Upper lobe of left lung (tissue), 6 donors: Measurements from ENCODE around the gene APIP. TPM values are rescaled to one million over a fixed set of nuclear protein-coding genes. Genes with fewer than 3 reads are reported as not detected.
A peak's percentile ranks its signal among the peaks of the same experiment; 100 is the strongest.

ENCODE experiments used
- ATAC-seq, 2 donors: fragments of 200-7000 bp; cut with Tn5 transposase; one replicate each; pipeline ENCODE4 v1.9.1; 2022; ENCODE audit warnings: mild to moderate bottlenecking in 2 of 2, moderate library complexity in 2 of 2; ENCODE audit not compliant: low FRiP score in 2 of 2
- DNase-seq, 2 donors: peaks; one replicate each; pipeline ENCODE4 v3.0.0-alpha.2; 2019 to 2020
- H3K27ac ChIP-seq, 4 donors: fragments of 200-600 bp; sonication (generic); one replicate each; pipeline ENCODE4 v1.5.1; 2016 to 2019
- H3K27me3 ChIP-seq, 4 donors: fragments of 200-600 bp; sonication (generic); one replicate each; pipeline ENCODE4 v1.5.1; 2017 to 2019
- H3K36me3 ChIP-seq, 4 donors: fragments of 200-600 bp; sonication (generic); one replicate each; pipeline ENCODE4 v1.5.1; 2016 to 2019
- H3K4me1 ChIP-seq, 4 donors: fragments of 200-600 bp; sonication (generic); one replicate each; pipeline ENCODE4 v1.5.1; 2018 to 2019
- H3K4me3 ChIP-seq, 4 donors: fragments of 200-600 bp; sonication (generic); one replicate each; pipeline ENCODE4 v1.5.1; 2017 to 2019; ENCODE audit warnings: mild to moderate bottlenecking in 2 of 4, moderate library complexity in 1 of 4
- H3K9me3 ChIP-seq, 4 donors: fragments of 200-600 bp; sonication (generic); one replicate each; pipeline ENCODE4 v1.5.1; 2018 to 2019
- CTCF ChIP-seq, 6 experiments: fragments of 450-650 bp in 4 of 6; fragments of 200-600 bp in 2 of 6; sonication (generic) in 2 of 6; IDR thresholded peaks; one replicate each; pipeline ENCODE4 v1.5.1; 2016 to 2019; ENCODE audit warnings: antibody characterized with exemption in 6 of 6
- EP300 ChIP-seq, 4 donors: sonication (generic); formaldehyde crosslinking; IDR thresholded peaks; one replicate each; pipeline ENCODE4 v1.5.1; 2017; ENCODE audit warnings: antibody characterized with exemption in 4 of 4, control low read depth in 2 of 4
- POLR2A ChIP-seq, 4 donors: fragments of 450-650 bp; IDR thresholded peaks; one replicate each; pipeline ENCODE4 v1.5.1; 2016 to 2017; ENCODE audit warnings: antibody characterized with exemption in 4 of 4, mild to moderate bottlenecking in 2 of 4
- POLR2AphosphoS5 ChIP-seq, 2 donors: sonication (generic); formaldehyde crosslinking; IDR thresholded peaks; one replicate each; pipeline ENCODE4 v1.5.1; 2017; ENCODE audit warnings: antibody characterized with exemption in 2 of 2
- whole genome bisulfite sequencing, 2 donors: methylation state at CpG; one replicate each; pipeline ENCODE4 v1.1.5; 2017 to 2018; 5-methylcytosine and 5-hydroxymethylcytosine counted together
- total RNA-seq, 6 donors: library from RNA; depleted of rRNA in 4 of 6; stranded (reverse); fragments of >200 nt in 4 of 6; gene quantifications; one replicate each; pipeline versions ENCODE4 v1.1.0 to v1.2.1, GENCODE V29; 2016 to 2021
- donor health status: DM: no; HTN: no; CAD: no; lungs with moderate emphysema.
- donor health status: DM: no; HTN: yes; CAD: no; lungs with severe emphysema.

APIP gene
- total RNA-seq, 6 donors from 2014 or later: 4.2 to 47.4 (median 26.8) TPM

DNA sequence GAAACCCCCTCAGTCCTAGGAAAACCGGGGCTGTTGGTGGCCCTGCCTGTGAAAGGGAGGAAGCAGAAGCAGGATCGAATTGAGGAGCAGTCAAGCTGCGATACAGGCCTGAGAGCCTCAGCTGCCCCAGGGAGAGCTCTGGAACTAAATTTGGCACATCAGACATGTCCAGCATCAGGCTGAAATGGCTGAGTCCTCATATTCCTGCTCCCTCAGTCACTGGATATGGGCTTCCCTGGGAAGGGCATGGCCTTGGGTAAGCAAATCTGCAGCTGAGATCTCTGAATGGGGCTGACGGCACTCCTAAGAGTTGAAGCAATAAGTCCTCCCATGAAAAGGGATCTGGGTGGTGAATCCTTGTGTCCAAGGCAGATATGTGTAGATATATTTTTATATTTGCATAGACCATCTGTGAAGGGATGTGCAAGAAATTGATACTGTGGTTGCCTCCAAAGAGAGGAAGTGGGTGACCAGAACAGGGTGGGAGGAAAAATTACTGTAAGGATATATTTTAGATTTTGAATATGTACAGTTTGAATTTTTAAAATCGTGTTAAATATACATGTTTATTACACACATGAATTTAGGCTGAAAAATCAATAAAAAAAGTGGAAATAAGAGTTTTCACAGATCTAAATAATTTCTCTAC is 45.5 kb downstream of the APIP start:
- no peak overlapping the region for H3K4me3 ChIP-seq
- no peak for ATAC-seq
- no peaks in the 10 kb centered on the region for H3K36me3 ChIP-seq
- TF ChIP-seq EP300 (IDR thresholded peaks at IDR 0.05): no peak
- TF ChIP-seq POLR2A (IDR thresholded peaks at IDR 0.05): no peak
- no peak for TF ChIP-seq POLR2AphosphoS5 (IDR thresholded peaks at IDR 0.05)
- no peak for TF ChIP-seq CTCF (IDR thresholded peaks at IDR 0.05)
- no peak for DNase-seq
- H3K27me3 ChIP-seq: no peaks in the 10 kb centered on the region
- no peaks in the 10 kb centered on the region for H3K9me3 ChIP-seq
- H3K27ac ChIP-seq: no peak overlapping the region
- WGBS, 2 donors: 85 to 97% methylated on average over 3 to 5 of the region's 5 CpGs
- H3K4me1 ChIP-seq: peaks cover 0 to 5% (median 0%) of the 10 kb centered on the region in 4 donors

- Histone ChIP-seq H3K27ac (no peak overlapping the region), H3K4me3 (no peak overlapping the region), H3K27me3 (no peaks in the 10 kb centered on the region), H3K36me3 (no peaks in the 10 kb centered on the region), H3K9me3 (no peaks in the 10 kb centered on the region), H3K4me1 (peaks cover 0 to 5% (median 0%) of the 10 kb centered on the region in 4 donors)
- ATAC-seq (peak in 1 of 2 donors; percentile 40), DNase-seq (no peak)
- WGBS, 2 donors: 73 to 76% methylated on average over 3 of the region's 3 CpGs
- TF ChIP-seq EP300 (IDR thresholded peaks at IDR 0.05): no peak
Observed at GRCh38 chr11:34869425-34869824, 46.8 kb downstream of the APIP start.

DNA sequence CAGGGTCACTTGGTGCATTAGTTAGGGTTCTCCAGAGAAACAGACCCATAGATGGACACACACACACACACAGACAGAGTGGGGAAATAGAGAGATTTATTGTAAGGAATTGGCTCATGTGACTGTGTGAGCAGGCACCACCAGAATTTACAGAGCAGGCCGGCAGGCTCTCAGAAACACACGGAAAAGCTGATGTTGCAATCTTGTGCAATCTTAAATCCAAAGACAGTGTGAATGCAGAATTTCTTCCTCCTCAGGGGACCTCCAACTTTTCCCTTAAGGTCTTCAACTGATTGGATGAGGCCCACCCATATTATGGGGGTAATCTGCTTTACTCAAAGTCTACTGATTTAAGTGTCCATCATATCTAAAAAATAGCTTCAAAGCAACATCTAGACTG is 49.8 kb downstream of the APIP start:
- no peak overlapping the region for H3K27ac ChIP-seq
- no peaks in the 10 kb centered on the region for H3K36me3 ChIP-seq
- H3K27me3 ChIP-seq: no peaks in the 10 kb centered on the region
- no peak overlapping the region for H3K4me3 ChIP-seq
- ATAC-seq: peak in 1 of 2 donors; percentile 38
- H3K4me1 ChIP-seq: peaks cover 0 to 5% (median 0%) of the 10 kb centered on the region in 4 donors
- peak in 1 of 2 donors; percentile 51 for DNase-seq
- no peak for TF ChIP-seq CTCF (IDR thresholded peaks at IDR 0.05)
- no peak for TF ChIP-seq EP300 (IDR thresholded peaks at IDR 0.05)
- no peak for TF ChIP-seq POLR2A (IDR thresholded peaks at IDR 0.05)
- no peak for TF ChIP-seq POLR2AphosphoS5 (IDR thresholded peaks at IDR 0.05)
- no peaks in the 10 kb centered on the region for H3K9me3 ChIP-seq
- 29 to 54% methylated on average over 2 of the region's 2 CpGs for WGBS, 2 donors

DNA sequence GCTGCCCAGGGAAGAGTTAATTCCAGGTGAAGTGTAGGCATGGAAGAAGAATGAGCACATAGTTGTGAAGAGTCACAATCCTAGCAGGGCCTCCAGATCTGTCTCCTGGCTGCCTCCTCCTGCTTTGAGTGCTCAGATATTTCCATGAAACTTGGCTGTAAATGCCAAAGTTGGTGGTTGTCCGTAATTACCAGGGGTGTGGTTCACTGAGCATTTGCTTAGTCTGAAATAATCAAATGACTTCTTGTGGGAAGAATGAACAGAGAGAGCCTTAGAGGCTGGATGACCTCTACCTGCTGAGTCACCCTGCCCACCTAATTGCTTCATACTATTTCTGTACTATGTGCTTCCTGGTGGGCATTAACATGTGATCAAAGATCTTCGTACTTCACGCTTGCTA is 50.9 kb downstream of the APIP start:
- WGBS, 2 donors: 78 to 85% methylated on average over 3 of the region's 3 CpGs
- no peak for ATAC-seq
- Histone ChIP-seq H3K4me3 (no peak overlapping the region), H3K27ac (no peak overlapping the region), H3K36me3 (no peaks in the 10 kb centered on the region), H3K27me3 (no peaks in the 10 kb centered on the region), H3K4me1 (peaks cover 0 to 8% (median 0%) of the 10 kb centered on the region in 4 donors), H3K9me3 (no peaks in the 10 kb centered on the region)
- TF ChIP-seq CTCF (IDR thresholded peaks at IDR 0.05) (no peak), POLR2A (IDR thresholded peaks at IDR 0.05) (no peak), EP300 (IDR thresholded peaks at IDR 0.05) (no peak), POLR2AphosphoS5 (IDR thresholded peaks at IDR 0.05) (no peak)
- no peak for DNase-seq

- Histone ChIP-seq H3K27me3 (no peaks in the 10 kb centered on the region), H3K4me3 (no peak overlapping the region)
- WGBS, 2 donors: 84 to 85% methylated on average over 2 of the region's 2 CpGs
Observed at GRCh38 chr11:34864424-34864823, 51.8 kb downstream of the APIP start.

More at GRCh38 chr11:34864424-34864823, 51.8 kb downstream of the APIP start:
- no peak for TF ChIP-seq POLR2A (IDR thresholded peaks at IDR 0.05)
- TF ChIP-seq POLR2AphosphoS5 (IDR thresholded peaks at IDR 0.05): no peak
- TF ChIP-seq EP300 (IDR thresholded peaks at IDR 0.05): no peak
- no peak for TF ChIP-seq CTCF (IDR thresholded peaks at IDR 0.05)
- Histone ChIP-seq H3K4me1 (peaks cover 0 to 15% (median 4%) of the 10 kb centered on the region in 4 donors), H3K9me3 (no peaks in the 10 kb centered on the region), H3K27ac (no peak overlapping the region), H3K36me3 (no peaks in the 10 kb centered on the region)
- ATAC-seq (no peak), DNase-seq (no peak)
